ENCODE data around the gene RAC3.
A peak's percentile ranks its signal among the peaks of the same experiment; 100 is the strongest.

Gene RAC3

DNA sequence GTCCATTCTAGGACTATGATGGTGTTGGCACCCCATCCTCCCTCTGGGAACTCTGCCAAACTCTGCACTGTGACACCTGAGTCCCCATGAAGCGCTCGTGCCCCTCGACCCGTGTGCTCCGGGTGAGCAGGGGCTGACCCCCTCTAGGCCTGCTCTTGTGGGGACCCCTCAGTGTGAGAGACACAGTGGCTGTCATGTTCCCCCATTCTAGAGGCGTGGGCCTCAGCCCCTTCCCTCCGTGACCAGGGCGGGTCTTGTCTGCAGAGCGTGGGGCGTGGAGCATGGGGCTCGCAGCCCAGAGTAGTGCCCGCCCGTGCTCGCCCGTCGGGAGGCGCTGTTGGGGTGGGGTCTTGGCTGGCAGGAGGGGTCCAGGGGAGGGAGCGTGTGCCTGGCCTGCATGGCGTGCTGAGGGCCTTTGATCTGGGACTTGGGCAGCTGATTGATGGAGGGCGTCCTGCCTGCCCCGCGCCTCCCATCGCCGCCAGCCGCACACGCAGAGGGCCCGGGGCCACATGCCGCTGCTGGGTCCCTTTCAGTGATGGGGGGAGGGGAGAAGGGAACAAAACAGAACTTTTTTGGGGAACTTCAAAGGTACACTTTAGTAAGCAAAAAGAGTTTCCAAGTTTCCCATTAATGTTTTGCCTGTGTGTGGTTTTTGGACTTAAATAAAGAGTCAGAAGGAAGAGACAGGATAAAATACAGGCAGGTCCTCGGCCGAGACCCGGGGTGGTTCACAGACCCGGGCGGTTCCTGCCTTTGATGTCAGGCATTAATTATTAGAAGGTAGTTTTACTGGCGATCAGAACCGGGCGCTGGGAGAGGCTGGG is 31.3 kb upstream of the RAC3 start:
- no peak for DNase-seq

DNA sequence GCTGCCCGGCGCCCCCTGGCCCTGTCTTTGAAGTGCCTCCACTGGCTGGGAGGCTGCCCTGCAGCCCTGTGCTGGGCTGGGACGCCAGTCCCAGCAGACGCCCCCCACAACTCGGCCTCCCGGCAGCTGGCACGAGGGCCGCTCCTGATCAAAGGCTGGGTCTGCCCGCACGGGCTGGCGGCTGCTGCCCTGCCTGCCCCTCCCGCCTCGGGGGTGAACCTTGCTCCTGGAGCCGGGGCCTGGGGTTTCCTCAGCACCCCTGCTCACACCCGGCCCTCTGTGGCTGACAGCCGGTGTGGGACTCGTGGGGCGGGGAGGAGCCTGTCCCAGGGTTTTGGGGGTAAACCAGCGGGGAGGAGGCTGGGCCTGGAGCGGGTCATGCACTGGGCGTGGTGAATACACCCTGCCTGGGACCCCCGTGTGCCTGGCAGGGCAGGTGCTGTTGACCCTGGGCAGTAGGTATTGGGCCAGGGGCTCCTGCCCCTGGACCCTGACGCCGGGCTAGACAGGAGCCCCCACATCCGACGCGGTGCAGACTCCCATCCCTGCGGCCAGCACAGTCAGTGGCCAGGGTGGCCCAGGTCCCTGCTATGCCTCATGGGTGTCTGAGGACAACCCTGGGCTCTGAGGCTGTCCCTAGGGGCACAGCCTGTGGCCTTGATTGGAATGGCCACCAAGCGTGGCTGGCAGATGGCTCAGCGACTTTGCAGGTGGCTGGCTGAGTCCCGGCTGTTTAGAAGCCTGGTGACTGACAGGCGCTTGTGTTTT is 30.5 kb upstream of the RAC3 start:
- no peak for DNase-seq

DNA sequence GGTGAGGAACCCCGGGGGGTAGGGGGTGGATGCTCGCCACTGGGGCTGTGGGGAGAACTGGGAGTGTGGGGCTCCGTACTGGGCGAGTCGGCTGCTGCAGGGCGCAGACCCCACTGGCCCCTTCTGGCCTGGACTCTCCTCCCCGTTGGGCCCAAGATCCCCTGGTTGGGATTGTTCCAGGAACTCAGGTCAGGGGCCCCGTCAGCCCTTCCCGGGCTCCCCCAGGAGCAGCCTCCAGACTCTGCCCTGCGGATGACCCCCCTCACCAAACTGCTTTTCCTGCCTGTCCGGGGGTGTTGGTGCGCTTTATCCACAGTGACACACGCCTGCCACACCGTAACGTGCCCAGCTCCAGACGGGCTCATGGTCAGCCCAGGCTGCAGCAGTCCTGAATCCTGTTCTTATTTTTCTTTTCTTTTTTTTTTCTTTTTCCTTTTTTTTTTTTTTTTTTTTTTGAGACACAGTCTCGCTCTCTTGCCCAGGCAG is 29.9 kb upstream of the RAC3 start:
- no peak for DNase-seq

DNA sequence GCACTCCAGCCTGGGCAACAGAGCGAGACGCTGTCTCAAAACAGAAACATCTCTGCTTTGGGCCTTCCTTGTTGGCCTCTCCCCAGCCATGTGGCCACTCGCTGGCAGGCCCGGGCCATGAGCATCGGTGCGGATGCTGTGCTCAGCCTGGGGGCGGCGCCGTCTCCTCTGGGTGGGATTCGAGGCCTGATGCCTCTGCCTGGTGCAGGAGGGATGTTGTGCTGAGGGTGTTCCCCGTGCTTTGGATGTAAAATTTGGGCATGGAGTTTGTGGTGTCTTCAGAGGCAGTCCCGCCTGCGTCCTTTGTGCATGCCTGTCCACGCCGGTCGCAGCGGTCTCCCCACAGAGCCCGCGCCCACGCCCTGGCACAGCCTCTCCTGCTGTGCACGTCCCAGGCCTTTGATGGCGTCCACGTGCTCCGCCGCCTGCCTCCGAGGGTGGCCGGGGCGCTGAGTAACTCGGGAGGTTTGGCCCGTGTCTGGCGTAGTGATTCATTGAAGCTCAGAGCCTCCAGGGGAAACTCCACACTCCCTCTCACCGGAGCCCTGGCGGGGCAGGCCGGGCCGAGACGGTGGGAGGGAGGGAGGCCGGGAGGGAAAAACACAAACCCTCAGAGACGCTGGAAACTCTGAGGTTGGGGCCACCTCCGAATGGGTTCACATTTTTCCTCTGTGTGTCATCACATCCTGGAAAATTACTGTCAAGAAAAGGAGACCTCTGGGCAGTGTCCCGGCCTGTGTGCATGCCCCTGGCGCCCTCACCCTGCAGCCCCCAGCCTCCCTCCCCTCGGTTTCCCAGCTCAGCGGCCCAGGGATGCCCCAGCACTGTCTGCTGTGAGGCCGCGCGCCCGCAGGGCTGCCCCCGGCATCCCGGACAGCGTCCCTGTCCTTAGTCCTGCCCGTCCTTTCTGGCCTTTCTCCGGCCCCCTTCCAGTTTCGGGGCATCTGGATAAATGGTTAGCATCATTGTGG is 27.8 kb upstream of the RAC3 start:
- peak; percentile 77 to 87 for DNase-seq

DNA sequence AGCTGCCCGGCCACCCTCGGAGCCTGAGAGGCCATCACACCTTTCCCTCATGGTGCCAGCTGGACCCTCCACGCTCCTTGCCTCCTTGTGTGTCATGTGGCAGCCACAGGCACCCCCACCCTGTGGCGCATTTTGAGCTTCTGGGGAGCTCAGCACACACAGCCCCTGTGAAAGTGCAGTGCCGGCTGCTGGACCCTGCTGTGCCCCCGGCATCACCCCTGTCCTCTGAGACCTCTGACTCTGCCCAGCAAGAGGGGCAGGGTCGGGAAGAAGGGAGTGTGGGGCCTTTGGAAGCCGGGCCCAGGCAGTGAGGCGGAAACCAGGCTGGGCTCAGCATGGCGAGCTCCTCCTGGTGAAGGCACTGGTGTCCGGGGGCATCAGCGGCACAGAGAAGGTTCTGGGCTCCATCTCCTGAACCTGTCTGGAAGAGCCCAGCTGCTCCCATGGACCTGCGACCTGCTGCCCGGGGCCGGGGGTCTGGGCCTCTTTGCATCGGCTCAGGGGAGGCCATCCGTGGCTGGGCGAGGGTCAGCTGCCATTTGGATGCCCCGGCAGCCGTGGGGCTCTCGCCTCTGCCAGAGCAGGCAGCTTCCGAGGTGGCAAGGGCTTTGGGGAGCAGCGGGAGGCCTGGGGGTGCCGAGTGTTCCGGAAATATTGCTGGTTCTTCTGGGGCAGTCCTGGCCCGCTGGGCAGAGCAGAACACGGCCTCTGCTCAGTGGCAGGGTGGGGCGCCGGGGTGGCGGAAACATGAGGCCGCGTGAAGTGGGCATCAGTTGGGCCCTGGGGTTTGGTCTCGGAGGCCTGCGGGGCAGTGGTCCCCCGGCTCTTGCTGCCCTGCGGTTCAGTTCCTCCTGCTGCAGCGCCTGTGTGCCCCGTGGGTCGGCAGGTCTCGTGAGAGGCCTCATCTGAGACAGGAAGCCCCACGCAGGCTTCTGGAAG is 26.7 kb upstream of the RAC3 start:
- no peak for DNase-seq

DNA sequence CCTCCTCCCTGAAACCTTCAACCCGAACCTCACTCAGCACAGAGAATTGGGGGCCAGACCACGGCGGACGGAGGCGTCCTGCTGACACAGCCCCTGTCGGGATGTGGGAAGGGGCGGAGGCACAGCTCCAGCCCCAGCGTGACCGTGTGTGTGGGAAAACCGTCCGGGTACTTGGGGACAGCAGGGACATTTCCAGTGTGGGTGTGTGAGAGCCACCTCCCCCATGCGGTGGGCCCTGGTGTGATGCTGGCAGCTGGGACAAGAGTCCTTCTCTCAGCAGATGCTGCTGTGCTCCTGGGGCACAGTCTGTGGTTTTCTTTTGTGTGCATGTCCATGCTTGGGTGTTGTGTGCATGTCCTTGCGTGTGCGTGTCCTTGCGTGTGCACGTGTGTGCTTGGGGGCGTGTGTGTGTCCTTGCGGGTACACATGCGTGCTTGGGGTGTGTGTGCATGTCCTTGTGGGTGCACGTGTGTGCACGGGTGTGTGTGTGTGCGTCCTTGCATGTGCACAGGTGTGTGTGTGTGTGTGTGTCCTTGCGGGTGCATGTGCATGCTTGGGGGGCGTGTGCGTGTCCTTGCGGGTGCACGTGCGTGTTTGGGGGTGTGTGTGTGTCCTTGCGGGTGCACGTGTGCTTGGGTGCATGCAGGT is 25.7 kb upstream of the RAC3 start:
- no peak for DNase-seq

DNA sequence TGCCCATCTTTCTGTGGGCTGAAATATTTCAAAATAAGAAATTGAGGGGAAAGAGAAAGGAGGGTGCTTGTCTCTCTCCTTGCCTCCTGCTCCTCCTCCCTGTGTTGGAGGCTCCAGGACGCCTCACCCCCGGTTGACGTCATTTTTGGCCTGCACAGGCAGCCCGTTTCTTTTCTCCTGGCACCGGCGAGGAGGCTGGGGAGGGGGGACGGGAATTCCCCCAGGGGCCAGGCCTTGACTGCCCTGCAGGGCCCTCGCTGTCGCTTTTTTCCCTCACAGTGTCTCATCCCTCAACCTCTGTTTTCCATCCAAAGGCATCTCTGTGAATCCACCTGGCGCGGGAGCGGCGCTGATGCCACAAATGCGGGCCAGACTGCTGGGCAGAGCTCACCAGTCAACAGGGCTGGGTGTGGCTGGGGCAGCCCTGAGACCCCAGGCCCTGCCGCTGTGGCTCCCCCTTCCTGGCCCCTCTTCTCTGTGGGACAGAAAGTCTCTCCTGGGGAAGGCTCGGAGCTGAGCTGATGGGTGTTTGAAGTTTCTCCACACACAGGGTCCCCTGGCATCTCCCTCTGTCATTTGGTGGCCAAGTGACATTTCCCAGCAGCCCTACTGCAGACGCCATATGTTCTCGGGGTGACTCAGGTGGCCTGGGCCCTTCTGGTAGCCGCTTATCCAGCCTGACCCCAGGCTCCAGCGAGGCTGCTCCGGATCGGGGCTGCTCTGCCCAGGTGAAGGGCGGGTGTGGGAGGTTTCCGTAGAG is 24.8 kb upstream of the RAC3 start:
- no peak for DNase-seq

DNA sequence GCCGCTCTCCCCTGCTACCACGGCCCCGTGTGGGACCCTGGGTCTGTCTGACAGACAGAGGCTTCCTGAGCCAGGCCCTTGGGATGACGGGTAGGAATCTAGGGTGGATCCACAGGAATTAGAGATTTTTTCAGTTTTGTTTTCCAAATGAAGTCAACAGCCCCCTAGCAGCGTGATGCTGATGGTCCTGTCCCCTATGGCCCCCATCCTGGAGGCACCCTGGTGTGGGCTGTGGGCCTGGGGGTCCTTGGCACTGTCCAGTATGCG is 24.3 kb upstream of the RAC3 start:
- DNase-seq: no peak

DNA sequence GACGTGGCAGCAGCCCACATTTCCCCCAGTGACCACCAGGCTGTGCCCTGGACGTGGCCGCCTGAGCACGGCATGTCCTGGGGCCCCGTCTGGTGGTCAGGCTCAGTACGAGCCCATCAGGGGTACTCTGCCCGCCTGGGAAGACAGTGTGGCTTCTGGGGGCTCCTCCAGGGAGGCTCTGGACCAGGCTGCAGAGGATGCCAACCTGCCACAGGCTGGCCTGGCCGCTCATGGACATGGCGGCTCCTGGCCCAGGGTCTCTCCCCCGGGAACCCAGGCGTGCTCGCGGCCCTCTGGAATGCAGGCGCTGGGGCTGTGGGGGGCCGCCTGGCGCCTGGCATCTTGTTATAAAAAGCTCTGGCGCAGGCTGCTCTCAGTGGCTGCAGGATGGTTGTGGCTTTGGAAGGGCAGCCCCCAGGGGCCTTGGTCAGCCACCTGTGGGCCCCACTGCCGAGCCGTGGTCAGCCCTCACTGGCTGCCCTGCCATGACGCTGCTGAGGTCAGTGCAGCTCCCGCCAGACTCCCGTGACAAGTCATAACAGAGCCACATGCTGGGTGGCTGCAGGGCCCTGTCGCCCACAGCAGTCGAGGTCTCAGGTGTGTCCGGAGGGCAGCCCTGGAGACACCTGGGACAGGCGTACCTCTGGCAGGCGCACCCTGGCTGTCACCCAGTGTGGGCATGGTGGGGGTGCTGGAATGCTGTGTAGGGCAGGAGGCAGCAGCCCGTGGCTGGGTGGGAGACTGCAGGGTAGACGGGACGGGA is 23.8 kb upstream of the RAC3 start:
- DNase-seq: no peak

DNA sequence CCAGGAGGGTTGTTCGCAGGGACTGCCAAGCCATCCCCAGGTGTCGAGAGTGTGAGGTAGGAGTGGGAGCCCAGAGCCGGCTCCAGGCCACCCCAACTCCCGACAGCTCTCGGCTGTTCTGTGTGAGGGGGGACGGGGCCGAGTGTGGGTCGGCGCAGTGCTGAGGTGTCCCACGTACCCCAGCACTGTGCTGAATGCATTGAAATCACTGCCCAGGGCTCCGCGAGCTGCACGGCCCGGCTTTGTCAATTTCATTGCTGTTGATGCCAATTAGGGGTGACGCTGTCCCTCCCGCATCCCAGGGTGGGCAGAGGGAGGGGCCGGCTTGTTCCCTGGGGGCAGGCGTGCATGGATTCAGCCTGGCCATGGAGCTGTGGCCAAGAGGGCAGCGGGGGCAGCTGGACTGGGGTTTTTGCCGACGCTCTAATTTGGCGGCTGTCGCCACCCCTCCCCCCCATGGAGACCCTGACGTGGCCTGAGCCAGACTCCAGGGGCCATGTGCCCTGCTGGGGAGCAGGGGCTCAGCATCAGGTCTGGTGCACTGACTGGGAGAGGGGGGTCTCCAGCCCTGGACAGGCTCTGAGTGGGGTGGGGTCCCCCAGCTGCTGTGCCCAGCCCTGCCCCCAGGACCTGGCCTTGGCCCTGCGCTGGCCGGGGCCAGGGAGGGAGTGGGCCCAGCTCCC is 23.1 kb upstream of the RAC3 start:
- DNase-seq: no peak

DNA sequence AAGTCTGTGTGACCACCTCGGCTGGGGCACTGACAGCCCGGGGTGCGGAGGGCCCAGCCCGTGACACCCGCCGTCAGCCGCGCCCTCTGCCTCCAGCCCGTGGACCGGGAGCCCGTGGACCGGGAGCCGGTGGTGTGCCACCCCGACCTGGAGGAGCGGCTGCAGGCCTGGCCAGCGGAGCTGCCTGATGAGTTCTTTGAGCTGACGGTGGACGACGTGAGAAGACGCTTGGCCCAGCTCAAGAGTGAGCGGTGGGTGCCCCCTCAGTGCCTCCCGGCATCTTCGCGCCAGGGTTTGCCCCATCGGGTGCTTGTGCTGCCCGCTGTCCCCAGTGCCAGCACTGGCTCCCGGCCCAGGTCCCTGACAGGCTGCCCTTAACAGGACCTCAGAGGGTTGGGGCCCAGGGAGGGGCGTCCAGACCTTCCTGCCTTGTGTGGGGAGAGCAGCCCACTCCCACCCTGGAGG is 22.5 kb upstream of the RAC3 start:
- no peak for DNase-seq

DNA sequence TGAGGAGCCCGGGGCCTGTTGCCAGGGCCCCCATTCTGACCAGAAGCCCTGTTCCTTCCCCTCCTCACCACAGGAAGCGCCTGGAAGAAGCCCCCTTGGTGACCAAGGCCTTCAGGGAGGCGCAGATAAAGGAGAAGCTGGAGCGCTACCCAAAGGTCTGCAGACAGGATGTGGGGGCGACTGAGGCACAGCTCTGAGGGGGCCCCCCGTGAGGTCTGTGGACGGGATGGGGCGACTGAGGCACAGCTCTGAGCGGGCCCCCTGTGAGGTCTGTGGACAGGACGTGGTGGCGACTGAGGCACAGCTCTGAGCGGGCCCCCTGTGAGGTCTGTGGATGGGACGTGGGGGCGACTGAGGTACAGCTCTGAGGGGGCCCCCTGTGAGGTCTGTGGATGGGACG is 22.1 kb upstream of the RAC3 start:
- no peak for DNase-seq

DNA sequence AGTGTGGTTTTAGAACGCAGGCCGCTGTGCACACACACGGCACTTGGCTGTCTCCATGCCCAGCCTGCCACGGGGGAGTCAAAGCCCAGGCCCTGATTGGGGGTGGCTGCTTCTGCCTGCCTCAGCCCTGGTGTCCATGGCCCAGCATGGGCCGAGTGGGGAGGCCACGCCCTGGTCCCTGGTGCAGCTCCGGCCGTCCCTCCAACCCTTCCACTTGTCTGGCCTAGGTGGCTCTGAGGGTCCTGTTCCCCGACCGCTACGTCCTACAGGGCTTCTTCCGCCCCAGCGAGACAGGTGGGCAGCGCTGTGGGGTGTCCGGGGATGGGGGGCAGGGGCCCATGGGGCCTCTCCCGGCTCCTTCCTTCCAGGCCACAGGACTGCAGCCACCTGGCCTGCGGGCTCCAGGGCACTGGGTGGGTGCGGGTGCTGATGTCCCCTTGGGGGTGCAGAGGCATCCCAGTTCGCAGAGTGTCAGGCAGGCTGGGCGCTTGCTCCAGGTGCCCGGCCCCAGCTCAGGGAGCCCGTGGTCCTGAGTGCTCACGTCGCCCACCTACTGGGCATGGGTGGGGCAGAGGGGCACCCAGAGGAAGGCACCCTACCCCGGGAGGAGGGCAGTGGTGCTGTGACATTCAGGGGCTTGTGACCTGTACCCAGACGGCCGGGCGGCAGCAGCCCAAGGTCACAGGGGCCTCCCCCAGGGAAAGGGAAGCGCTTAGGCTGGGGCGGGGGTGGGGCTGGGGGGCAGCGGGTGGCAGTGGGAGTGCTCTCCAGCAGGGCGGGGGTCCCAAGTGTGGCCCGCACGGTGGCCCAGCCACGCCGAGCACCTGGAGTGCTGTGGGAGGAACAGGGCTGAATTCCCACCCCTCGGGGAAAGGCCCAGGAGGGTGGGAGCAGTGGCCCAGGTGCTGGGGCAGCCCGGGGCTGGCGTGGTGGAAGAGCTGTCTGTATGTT is 20.6 kb upstream of the RAC3 start:
- no peak for DNase-seq

DNA sequence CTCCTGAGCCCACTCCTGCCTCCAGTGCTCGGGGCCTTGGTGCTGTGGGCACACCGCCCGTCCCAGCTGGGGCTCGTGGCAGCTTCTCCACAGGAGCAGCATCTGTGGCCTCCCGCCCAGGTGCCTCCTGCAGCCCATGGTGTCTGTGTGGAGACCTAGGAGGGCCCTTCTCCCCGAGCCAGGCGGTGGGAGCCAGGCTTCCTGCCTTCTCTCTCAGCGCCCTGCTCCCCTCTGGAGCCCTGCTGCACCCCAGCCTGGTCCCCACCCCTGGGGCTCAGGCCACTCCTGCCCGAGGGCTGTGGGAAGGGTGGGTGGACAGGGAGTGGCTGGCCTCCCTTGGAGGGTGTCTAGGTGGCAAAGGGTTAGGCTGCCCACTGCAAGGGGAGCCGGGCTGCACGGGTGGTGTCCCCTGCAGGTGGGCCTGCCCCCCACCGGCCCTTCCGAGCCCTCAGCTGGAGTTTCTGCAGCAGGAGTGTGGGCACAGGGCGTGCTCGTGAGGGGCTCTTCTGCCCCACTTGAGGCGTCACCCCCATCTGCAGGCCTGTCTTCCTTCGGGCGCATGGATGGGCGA is 19.8 kb upstream of the RAC3 start:
- DNase-seq: no peak

DNA sequence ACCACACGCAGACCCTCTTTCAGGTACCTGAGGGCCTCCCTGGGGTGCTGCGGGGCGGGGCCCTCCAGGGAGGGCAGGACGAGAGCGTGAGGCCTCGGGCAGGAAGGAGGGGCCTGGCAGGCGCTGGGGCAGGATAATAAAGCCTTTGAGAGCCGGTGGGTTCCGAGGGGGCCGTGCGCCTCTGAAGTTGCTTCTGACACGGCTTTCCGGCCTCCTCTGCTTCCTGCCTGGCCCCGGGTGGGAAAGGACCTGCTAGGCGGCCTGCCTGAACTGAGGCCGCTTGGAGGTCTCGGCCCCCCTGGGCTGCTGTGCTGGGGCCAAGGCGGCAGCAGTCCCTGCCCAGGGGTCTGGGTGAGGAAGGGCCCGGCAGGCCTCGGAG is 19.2 kb upstream of the RAC3 start:
- no peak for DNase-seq

DNA sequence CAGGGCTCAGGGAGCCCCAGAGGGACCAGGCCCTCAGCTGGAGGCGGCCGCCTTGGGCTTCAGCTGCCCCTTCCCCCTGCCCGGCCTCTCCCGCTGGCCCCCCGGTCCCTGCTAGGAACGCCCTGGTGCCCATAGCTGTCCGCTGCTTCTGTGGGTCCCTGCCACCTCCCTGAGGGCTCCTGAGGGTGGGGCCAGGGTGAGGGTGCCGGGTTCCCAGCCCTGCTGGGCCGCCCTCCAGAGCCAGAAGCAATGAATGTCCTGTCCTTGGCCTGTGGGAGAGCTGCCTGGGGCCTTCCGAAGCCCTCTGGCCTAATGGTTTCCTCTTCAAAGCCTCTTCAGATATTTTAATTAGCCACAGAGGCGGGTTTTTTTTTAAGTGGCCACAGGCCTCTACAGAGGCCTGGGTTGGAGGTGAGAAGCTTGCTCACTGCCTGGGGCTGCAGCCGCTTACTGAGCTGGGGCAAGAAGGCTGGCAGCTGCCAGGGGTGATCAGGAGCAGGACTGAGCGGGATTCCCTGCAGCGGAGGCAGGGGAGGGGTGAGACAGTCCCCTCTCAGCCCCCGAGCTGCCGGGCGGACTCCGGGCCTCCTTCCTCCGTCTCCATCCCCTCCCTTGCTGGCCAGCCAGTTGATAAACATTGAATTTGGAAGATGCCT is 18.7 kb upstream of the RAC3 start:
- DNase-seq: no peak

DNA sequence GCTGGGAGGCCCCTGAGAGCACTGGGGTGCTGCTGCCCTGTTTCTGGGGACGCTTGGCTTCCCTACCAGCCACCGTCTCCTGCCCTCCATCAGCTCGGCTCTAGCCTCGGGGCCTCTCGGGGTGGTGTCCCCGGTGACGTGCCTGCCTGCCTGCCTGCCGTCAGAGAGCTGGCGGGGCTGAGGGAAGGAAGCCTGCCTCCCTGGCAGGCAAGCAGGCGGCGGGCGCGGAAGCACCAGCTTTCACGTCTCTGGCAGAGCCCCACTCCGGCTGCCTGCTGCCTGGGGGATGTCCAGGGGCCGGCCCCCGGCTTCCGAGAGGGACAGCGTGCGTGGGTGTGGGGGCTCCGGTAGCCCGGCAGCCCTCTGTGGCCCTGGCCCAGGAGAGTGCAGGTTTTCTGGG is 18.1 kb upstream of the RAC3 start:
- no peak for DNase-seq

Measured in SW 1271 (cell line).